Mesenchymal stem cell (in vitro differentiated cells and primary cell): Measurements from ENCODE around the gene UGT1A8.

Experiments
- DNase-seq: peaks from one replicate; pipeline ENCODE4 v3.0.0-alpha.2; 2013
- H2AFZ ChIP-seq: one replicate; pipeline ENCODE4 v1.6.1; 2013; ENCODE audit warnings: low read depth, mild to moderate bottlenecking, control low read depth, inconsistent platforms, low read length, moderate library complexity
- H2AK5ac ChIP-seq: 2 replicates; pipeline ENCODE4 v1.6.1; 2013; ENCODE audit warnings: low read length, moderate library complexity, mild to moderate bottlenecking, inconsistent platforms; ENCODE audit not compliant: severe bottlenecking
- H2BK120ac ChIP-seq: one replicate; pipeline ENCODE4 v1.6.1; 2013; ENCODE audit warnings: low read depth, mild to moderate bottlenecking, inconsistent platforms, low read length, moderate library complexity
- H2BK12ac ChIP-seq, 2 experiments: one replicate each; pipeline ENCODE4 v1.6.1; 2013; ENCODE audit warnings: inconsistent platforms in 2 of 2, low read length in 2 of 2, mild to moderate bottlenecking in 2 of 2, moderate library complexity in 2 of 2, control low read depth in 1 of 2
- H2BK15ac ChIP-seq: one replicate; pipeline ENCODE4 v1.6.1; 2013; ENCODE audit warnings: mild to moderate bottlenecking, low read depth, inconsistent platforms; ENCODE audit not compliant: poor library complexity, severe bottlenecking
- H2BK5ac ChIP-seq: 2 replicates; pipeline ENCODE4 v1.6.1; 2013; ENCODE audit warnings: low read depth, mild to moderate bottlenecking, low read length, control low read depth, inconsistent platforms; ENCODE audit not compliant: poor library complexity, severe bottlenecking
- H3K14ac ChIP-seq, 2 experiments: one replicate each; pipeline ENCODE4 v1.6.1; 2013; ENCODE audit warnings: inconsistent platforms in 2 of 2, low read length in 2 of 2, control low read depth in 1 of 2, mild to moderate bottlenecking in 1 of 2, moderate library complexity in 1 of 2
- H3K18ac ChIP-seq, 2 experiments: one replicate each; pipeline ENCODE4 v1.6.1; 2013; ENCODE audit warnings: inconsistent platforms in 2 of 2, low read length in 2 of 2, control low read depth in 1 of 2, low read depth in 1 of 2, mild to moderate bottlenecking in 1 of 2
- H3K23ac ChIP-seq, 2 experiments: one replicate each; pipeline ENCODE4 v1.6.1; 2013; ENCODE audit warnings: inconsistent platforms in 2 of 2, low read length in 2 of 2, mild to moderate bottlenecking in 2 of 2, moderate library complexity in 2 of 2, control low read depth in 1 of 2
- H3K27ac ChIP-seq: 2 replicates; pipeline ENCODE4 v1.5.1; 2013; ENCODE audit warnings: mild to moderate bottlenecking, moderate library complexity, low read length, control low read depth, inconsistent platforms; ENCODE audit not compliant: poor library complexity, severe bottlenecking
- H3K27me3 ChIP-seq, 2 experiments: 2 replicates each; pipeline versions ENCODE4 v1.6.1 to v1.7.0; 2013; ENCODE audit warnings: low read length in 2 of 2, mild to moderate bottlenecking in 2 of 2, moderate library complexity in 2 of 2, control low read depth in 1 of 2, inconsistent platforms in 1 of 2; ENCODE audit not compliant: control insufficient read depth in 1 of 2, insufficient read depth in 1 of 2
- H3K36me3 ChIP-seq, 2 experiments: 2 replicates each; pipeline versions ENCODE4 v1.6.1 to v1.7.0; 2013; ENCODE audit warnings: low read length in 2 of 2, control low read depth in 1 of 2, inconsistent platforms in 1 of 2, low read depth in 1 of 2, mild to moderate bottlenecking in 1 of 2; ENCODE audit not compliant: insufficient read depth in 2 of 2, control insufficient read depth in 1 of 2
- H3K4ac ChIP-seq, 2 experiments: one replicate each; pipeline ENCODE4 v1.6.1; 2013; ENCODE audit warnings: inconsistent platforms in 2 of 2, low read length in 2 of 2, mild to moderate bottlenecking in 2 of 2, moderate library complexity in 2 of 2, control low read depth in 1 of 2, low read depth in 1 of 2
- H3K4me1 ChIP-seq: 2 replicates; pipeline ENCODE4 v1.6.1; 2013; ENCODE audit warnings: low read depth, low read length, control low read depth; ENCODE audit not compliant: control insufficient read depth, insufficient read depth
- H3K4me2 ChIP-seq: 2 replicates; pipeline ENCODE4 v1.6.1; 2013; ENCODE audit warnings: low read length, mild to moderate bottlenecking, inconsistent platforms; ENCODE audit not compliant: poor library complexity, severe bottlenecking
- H3K4me3 ChIP-seq, 2 experiments: 2 replicates each; pipeline versions ENCODE4 v1.5.1 to v1.7.0; 2013; ENCODE audit warnings: low read length in 2 of 2, mild to moderate bottlenecking in 2 of 2, control low read depth in 1 of 2, low read depth in 1 of 2; ENCODE audit not compliant: insufficient read depth in 1 of 2
- H3K79me1 ChIP-seq: replicated peaks from 2 replicates; pipeline ENCODE4 v1.6.1; 2013; ENCODE audit warnings: mild to moderate bottlenecking, control low read depth, low read length, inconsistent platforms; ENCODE audit not compliant: poor library complexity, severe bottlenecking
- H3K9ac ChIP-seq: 2 replicates; pipeline ENCODE4 v1.7.0; 2013; ENCODE audit warnings: mild to moderate bottlenecking, low read length, moderate library complexity
- H3K9me3 ChIP-seq: 2 replicates; pipeline ENCODE4 v1.7.0; 2013; ENCODE audit warnings: mild to moderate bottlenecking, low read length; ENCODE audit not compliant: control insufficient read depth
- H4K8ac ChIP-seq: one replicate; pipeline ENCODE4 v1.6.1; 2013; ENCODE audit warnings: inconsistent platforms, mild to moderate bottlenecking, low read length, moderate library complexity
- H4K91ac ChIP-seq: one replicate; pipeline ENCODE4 v1.6.1; 2013; ENCODE audit warnings: mild to moderate bottlenecking, low read length, inconsistent platforms
- WGBS: methylation state at CpG from one replicate; pipeline ENCODE4 v1.1.7; 2013; ENCODE audit warnings: mixed read lengths; 5-methylcytosine and 5-hydroxymethylcytosine counted together

The UGT1A8 gene

DNA sequence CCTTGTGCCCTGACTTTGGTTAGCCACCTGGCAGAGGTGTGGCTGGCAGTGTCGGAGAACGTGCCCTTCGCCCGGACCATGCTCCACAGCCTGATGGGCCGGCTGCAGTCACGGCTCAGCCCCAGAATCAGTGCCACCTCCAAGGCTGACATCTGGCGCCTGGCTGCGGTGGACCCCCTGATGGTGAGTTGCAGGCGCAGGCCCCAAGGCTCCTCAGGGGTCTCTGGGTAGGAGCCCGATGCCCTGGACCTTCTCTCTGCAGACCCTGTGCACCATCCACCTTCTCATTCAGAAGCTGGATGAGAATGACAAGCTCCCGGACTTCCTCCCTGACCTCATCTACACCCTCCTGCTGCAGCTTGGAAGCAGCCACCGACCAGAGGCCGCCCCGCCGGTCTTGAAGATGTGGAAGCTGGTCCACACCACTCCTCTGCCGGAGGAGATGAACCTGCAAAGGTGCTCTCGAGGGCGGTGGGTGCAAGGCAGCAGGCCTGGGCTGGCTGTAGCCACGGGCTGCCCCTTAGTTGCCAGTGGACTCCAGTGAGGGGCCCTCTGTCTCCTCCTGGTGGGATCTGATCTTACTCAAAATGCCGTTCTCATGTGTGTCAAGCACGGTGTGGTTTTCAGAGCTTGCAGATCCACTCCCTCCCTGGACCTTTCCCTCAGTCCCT is 204.8 kb downstream of the UGT1A8 start:
- Histone ChIP-seq H2BK12ac (no peak overlapping the region), H3K18ac (no peak overlapping the region), H3K9me3 (no peaks in the 10 kb centered on the region), H3K79me1 (no peaks in the 10 kb centered on the region), H2AK5ac (no peak overlapping the region), H3K4ac (no peak overlapping the region), H3K36me3 (no peaks in the 10 kb centered on the region), H3K4me2 (no peak overlapping the region), H3K4me3 (no peak overlapping the region), H3K27me3 (peaks cover 21 to 27% of the 10 kb centered on the region in 2 experiments), H3K9ac (no peak overlapping the region), H3K23ac (no peak overlapping the region), H3K27ac (no peak overlapping the region), H4K8ac (no peak overlapping the region), H2AFZ (no peak overlapping the region), H2BK5ac (no peak overlapping the region), H4K91ac (no peak overlapping the region), H2BK15ac (no peak overlapping the region), H2BK120ac (no peak overlapping the region), H3K14ac (no peak overlapping the region), H3K4me1 (peaks cover 1% of the 10 kb centered on the region)
- 91% methylated on average over 21 of the region's 21 CpGs for WGBS
- no peak for DNase-seq
